Stimulated activated CD8-positive, alpha-beta memory T cell treated with anti-CD3 and anti-CD28 coated beads, Interleukin-12 subunit alpha, Interleukin-12 subunit beta, amount 100 ng/mL, for 1 hour (primary cell): Measurements from ENCODE around the gene PIR.

ENCODE experiments used
- DNase-seq: peaks from one replicate; pipeline ENCODE4 v3.0.0-alpha.2; 2020; ENCODE audit warnings: low read depth

The PIR gene

DNA sequence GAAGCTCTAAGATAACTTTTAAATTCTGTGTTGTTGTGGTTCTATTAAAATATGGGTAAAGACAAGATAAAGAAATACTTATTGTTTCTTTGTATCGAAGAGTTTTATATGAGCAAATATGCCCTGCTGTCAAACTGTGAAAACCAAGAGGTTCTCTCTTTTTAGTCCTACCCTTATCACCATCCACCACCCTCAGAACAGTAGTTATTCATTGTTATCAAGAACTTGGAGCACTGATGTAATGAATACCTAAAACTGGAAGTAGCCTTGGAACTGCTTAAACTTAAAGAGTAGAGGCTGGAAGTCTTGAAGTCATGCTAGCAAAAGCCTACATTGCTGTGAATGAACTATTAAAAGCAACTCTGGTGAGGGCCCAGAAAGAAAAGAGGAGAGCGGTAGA is 9.2 kb downstream of the PIR start:
- no peak for DNase-seq

DNA sequence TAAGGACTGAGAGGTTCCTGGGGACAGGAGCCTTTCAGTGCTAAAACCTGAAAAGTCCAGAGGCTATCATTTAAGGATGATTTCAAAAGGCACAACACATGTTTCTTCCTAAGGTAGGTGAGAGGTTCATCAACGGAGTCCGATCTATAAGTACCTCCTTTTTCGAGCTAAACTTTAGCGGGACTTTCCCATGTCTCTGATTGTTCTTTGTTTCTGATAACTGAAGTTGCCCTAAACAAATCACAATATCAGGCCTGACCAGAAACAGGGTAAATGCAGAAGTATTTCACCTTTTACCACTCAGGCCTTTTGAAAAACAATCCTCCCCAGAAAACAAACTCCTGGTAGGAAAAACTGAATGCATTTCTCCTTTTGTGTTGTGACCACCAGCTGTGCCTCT is 17.6 kb downstream of the PIR start:
- no peak for DNase-seq

DNA sequence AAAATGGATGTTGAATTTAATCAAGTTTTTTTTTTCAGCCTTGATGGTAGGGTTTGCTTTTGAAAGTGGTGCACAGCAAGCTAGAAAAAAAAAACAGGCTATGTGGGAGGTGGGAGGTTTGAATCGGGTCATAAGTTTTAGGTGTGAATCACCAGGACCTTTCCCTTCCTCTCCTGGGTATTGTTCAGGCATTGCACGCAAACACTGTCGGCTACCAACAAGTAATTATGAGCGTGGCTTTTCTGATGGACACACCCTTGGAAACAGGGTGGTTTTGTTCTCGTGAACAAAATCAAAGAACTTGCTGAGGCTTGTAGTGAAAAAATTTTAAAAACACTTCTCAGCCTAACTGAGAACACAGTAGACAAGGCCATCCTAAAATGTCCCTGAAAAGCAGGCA is 18.1 kb downstream of the PIR start:
- DNase-seq: no peak

DNA sequence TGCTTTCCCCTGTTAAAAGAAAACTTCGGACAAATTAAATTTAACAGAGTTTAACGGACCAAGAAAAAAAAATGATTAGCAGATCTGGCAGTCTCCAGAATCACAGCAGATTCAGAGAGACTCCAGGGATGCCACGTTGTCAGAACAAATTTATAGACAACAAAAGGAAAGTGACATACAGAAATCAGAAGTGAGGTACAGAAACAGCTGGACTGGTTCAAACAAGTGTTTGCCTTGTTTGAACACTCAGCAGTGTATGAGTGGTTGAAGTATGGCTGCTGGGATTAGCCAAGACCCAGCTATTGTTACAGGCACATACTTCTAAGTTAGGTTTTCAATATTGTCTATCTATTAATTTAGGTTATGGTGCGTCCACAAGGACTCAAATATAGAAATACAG is 19.1 kb downstream of the PIR start:
- no peak for DNase-seq

DNA sequence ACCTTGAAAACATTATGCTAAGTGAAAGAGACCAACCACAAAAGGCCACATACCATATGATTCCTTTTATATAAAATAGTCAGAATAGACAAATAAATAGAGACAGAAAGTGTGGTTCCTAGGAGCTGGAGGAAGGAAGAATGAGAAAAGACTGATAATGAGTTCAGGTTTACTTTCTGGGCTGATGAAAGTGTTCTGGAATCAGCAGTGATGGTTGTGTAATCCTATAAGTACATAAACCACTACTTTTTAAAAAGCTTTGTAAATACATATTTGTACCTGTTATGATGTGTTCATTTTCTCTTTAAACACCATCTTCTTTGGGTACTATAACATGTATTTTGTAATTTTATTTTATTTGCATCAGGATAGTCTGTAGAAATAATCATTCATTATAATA is 20.6 kb downstream of the PIR start:
- DNase-seq: no peak

DNA sequence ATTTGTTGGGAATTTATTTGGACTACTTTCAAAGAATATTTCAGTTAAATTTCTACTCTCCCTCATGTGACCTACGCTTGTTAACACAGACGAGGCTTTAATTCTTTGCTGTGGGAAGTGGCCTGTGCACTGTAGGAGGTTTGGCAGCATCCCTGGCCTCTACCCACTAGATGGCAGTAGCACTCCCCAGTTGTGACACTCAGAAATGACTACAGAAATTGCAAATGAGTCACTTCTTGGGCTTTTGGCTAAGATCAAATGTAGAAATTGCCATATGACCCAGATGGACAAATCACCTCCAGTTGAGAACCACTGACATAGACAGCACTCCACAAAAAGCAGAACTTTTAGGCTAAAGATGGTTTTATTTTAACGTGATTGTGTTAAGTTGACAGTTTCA is 22.1 kb downstream of the PIR start:
- no peak for DNase-seq

DNA sequence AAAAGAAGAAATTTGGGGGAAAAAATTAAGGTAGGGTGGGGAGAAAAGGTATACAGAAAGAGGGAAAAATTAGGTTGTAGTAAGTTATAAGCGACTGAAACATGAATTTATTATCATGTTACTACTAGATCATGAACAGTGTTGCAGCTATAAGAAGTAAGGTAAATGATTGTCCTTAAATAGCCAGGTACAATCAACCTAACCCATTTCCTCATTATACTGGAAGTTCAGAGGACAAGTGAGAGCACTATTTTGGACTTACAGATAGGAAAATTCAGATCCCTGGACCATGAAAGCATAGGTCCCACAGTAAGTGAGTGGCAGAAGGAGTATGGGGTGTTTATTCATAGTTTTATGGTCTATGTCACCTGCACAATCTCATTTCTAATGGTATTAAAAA is 23.5 kb downstream of the PIR start:
- DNase-seq: no peak

DNA sequence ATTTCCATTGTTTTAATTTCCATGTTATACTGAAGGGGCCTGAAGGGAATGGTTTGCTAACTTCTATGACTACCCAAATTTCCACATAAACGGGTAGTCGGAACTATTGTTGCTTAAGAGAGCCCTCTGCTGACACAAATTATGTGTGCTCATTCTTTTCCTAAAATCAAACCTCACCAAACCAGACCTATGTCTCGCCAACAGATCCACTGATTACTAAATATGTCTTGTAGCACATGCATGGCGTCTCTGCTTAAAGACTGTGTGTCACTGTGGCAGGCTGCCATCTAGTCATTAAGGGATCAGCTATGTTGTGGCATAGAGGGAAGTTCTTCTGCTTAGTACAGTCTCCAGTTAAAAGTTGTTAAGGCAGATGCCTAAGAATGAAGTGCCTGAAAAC is 25.1 kb downstream of the PIR start:
- no peak for DNase-seq

DNA sequence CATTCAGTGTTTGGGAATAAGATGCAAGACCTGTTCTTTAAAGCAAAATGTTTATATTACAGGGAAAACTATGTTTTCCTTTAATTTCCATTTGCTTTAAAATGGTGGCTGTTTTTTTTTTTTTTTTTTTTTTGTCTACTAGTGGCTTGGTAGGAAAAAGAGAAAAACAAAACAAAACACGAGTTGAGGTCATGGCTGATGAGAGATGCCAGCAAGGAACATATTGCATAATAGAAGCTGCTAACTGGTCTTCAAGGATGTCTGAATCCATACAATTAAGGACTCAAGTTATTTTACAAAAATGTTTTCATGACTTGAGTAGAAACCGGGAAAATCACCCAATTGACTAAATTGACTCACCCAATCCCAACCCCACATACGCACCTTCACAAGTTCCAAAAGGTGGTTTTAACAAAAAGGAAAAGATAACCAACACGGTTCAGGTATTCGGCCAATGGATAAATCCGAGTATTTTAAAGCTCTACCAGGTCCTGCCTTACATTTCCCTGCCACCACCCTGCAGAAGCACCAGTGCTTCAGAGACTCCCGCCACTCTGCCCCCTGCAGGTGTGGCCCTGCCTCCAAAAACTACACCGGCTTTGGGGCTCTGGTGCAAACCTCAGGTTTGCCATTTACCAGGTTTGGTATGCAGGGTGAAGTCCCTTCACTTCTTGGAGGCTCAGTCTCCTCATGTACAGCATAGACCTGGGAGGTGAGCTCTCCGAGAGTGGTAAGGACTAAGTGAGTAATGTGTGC is 27.1 kb downstream of the PIR start:
- DNase-seq: no peak

DNA sequence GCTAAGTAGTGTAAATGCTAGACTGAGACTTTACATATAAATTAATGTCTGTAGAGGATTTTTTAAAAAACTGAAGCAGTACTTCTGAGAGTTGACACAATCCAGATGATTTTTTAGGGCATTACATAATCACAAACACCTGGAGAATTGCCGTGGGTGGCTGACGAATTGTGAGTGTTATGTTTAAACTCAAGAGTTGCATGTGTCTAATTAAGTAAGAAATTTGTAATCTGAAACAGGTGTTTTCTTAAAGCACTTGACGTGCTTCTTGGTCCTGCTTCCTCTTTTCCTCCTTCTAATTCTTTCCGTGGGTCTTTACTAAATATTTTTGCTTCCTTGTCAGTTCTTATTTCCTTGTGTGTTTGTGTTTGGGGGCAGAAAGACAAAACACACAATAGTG is 27.8 kb downstream of the PIR start:
- DNase-seq: no peak

DNA sequence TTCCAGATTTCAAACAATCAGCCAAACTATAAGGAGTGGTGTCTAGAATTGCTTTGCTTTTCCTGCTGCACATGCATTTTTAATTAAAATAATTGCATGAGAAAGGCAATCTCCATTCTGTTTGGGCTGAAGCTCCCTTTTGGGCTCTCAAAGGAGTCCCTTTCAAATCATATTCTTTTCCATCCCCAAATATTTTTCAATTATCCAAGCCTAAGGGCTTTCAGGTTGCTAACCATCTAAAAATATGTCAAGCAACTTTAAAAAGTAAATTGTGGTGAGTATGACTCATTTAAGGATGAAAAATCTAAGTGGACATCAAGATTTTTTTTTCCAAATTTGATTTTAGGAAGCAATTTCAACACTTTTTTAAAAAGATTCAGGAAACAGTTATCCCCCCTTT is 28.4 kb downstream of the PIR start:
- DNase-seq: no peak

DNA sequence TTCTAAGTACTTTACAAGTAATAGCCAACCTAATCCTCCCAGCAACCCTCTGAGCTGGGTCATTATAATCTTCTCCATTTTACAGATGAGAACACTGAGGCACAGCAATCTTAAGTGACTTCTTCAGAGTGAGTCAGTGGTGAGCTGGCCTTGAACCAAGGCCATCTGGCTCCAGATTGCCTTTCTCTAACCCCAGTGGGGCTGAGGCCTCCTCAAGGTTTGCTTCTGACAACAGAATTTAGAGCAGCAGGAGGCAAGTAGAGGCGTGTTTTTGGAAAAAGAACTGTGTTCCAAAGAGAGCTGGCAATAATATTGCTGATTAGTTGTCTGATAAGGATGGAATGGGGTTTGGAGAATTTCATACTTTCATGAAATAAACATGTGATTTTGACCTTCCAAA is 41.2 kb downstream of the PIR start:
- no peak for DNase-seq

DNA sequence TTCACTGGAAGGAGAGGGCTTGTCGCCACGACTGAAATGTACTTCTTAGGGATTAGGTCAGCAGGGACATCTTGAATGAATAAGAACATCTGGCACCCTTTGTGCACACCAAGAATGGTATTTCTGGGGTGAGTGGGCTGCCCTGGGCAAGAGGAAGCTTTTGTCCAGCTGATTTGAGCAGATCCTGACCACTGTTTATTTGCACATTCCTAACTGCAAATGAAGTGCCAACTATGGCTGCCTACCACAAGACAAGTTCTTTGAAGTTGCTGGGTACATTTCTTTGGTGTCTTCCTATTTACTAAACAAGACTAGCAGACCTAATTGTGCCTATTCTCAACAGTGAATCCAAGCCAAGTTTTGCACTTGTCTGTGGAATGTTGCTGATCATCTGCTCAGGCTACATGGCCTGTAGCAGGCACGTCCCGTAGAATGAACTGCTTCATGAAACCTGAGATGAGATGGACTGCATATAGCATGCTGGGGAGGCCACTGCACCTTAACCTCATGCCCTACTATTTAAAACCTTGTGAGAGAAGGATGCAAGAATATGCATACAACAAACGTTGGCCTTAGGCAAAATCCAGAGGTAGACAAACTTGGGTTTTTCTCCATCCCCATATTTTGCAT is 45.0 kb downstream of the PIR start:
- DNase-seq: no peak

DNA sequence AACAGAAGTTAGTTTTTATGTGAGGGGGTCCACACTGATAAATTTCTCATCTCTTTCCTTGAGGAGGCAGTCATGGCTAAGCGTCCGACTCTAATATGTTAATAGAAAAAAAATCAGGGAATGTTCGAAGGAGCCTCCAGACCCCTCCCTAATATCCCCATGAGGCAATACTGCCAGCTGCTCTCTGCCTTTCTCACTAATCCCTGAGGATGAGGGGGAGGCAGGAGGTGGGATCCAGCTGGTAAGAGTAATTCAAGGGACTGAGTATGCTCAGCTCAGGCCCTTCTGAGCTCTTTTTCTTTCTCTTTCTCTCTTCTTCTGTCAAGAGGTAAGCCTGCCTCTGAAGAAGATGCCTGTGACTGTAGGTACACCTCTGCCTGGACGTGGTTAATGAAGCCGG is 51.7 kb downstream of the PIR start:
- DNase-seq: no peak

DNA sequence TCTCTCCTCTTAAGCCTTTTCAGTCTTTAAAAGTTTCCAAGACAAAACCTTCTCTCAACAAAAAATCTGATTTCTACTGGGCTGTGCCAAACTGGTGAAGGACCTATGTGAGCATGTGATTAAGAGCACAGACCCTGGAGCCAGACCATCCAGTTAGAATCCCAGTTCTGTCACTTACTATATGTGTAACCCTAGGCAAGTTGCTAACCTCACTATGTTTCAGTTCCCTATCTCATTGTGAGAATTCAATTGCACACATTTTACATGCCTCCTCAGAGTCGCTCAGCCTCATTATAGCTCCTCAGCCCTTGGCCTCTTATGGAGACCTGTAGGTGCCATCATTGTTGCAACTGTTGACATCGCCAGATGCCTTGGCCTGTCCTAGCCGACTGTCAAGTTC is 54.8 kb downstream of the PIR start:
- no peak for DNase-seq

DNA sequence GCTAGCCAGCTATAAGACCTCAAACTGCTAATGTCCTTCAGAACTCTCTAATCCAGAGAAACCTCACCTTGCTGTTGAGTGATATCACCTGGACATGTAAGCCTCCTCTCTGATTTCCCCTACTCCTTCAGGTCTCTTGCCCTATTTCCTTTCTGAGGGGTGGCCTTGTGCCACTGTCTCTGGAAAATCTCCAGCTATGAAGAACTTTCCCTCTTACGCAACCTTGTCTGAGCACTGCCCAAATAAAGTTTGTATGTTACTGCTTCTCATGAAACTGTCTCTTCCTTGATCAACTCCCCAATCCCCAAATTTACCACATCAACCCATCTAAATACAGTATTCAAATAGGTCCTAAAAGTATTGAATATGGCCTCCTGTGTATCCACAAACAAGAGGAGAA is 55.4 kb downstream of the PIR start:
- no peak for DNase-seq

DNA sequence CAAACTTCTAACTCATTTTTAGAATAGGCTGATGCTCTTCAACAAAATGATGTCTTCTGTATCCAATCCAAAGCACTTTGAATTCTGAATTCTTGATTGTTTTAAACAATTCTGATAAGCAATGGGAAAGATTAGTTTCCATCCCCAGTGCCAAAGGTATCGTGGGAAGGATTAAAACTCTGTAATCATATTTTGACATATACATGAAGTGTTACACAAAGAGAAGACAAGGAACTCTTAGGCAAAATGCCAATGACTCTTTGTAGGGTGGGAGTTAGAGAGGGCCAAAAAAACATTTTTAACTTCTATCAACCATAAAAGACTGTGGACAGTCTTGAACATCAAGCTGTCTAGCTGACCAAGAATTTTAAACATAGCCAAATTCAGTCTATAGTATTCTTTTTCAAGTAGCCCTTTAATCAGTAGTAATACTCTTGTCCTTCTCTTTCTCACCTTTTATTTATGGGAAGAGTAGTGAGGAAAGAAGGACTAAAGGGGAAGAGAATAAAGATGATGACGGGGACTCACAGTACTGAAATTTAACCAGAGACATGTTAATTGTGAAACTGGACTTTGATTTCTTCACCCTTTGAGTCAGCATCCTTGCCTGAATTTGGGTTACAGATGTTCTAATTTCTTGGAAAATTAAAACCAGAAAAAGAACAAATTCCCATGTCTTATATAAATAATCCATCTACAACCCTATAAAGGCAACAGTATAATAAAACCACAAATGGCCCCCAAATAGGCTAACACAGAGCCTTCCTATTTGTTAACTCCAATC is 57.1 kb downstream of the PIR start:
- DNase-seq: no peak

DNA sequence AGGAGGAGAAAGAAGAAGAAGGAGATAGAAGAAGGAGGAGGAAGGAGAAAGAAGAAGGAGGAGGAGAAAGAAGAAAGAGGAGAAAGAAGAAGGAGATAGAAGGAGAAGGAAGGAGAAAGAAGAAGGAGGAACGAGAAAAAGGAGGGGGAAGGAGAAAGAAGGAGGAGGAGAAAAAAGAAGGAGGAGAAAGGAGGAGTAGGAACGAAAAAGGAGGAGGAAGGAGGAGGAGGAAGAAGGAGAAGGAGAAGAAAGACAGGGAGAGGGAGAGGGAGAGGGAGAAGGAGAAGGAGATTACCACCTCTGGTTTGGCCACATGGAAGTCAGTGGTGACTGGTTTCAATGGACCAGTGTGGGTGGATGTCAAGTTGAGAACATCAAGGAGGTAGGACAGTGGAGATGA is 58.9 kb downstream of the PIR start:
- DNase-seq: no peak

DNA sequence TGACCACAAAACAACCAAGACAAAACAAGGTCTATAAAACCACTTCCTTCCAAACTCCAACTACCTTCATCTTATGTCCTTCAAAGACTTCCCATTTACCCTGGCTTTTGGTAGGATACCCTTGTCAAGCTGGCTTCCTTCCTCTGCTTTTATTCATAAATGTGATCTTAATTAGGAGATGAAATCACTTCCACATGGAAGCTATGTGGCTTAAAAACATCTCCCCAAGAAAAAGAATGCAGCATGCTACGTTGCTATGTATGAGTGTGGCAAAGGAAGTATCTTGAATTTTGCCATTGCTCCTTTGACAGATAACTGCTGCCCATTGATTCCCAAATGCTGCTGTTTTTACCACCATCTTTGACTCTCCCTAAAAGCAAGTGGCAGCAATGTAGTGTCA is 62.5 kb downstream of the PIR start:
- no peak for DNase-seq

DNA sequence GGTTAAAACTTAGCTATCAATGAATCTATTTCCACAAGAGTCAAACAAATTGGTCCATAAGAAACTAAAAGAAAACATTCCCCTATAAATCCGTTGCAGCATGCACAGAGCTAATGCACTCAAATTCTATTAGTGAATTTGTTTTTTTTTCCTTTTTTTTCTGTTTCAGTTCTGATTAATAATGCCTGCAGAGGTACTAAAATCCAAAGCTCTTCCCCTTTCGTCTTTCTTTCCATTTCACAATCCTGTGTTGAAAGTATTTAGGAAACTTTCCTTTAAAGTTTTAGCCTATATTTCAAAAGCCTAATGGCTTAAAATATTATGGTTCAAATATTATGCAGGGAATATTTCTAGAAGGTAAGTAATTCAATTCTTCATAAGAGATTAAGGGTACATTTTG is 63.1 kb downstream of the PIR start:
- DNase-seq: no peak

DNA sequence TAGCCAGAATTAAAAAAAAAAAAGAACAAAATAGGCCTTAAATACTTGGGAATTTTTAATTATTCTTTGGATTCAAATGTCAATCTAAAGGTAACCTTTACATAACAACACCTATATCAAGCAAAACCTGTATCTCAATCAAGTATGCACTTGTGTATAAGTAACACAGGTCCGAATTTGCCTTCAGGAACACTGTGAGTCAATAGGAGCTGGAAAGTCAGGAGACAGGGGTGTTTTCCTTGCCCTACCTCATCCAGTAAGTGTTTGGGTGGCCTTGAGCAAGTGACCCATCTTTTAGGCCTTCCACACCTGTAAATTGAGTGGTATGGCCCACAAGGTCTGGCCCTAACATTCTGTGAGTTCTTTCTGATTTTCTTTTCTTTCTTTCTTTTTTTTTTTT is 68.1 kb downstream of the PIR start:
- no peak for DNase-seq

DNA sequence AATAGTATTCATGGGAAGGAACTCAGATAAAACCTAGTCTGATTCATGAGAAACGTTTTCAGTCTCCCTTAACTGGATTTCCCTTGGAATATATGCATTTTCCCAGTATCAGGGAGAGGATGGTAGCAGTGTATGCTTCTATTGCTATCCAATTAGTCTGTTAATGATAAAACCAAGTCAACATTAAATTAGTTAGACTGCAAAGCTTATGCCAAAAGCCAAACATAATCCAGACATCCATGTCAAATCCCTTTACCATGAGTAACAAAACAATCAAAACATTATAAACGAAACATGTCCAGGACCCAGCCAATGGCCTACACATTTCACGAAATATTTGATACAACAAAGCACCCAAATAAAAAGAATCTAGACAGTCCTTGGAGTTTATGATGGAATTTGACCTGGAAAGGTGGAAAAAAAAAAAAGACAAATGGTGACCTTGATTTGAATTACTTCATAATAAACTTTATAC is 74.4 kb downstream of the PIR start:
- no peak for DNase-seq

DNA sequence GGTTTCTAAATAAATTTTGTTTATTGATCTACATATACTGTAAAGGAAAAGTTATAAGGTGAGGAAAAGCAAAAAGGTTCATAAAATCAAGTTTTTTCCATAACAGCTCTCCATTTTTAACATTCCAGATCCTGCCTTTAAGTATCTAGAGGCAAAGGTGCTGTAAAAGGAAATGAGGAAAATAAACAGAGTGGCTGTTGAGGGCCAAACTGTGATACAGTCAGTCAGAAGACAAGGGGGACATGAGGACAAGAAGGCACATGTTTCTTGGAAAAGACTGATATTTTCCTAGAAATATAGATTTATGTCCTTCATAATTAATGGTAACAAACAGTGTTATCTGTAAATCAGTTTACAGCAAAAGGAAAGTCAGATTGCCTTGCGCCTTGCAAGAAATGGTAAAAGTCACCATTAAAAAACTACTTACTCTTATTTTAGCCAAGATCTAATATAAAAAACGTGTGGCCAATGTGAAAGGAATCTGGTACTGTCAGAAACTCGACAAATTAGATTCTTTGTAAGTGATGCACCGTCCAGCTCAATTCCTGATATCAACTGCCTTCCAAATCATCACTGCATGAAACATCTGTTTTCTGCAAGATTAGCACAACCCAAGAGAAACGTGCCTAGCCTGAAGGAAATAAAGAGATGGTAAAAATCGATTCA is 75.0 kb downstream of the PIR start:
- no peak for DNase-seq
